ENCODE results near the gene PARVB. TPM values are rescaled to one million over a fixed set of nuclear protein-coding genes. Genes with fewer than 3 reads are reported as not detected.
"Not testable (repeated sequence)": the region's sequence is repeated elsewhere in the genome, so short reads cannot be mapped to it uniquely, and the experiment has no call there.

PARVB gene
- polyA plus RNA-seq, 1 experiment: 49.5 TPM

DNA sequence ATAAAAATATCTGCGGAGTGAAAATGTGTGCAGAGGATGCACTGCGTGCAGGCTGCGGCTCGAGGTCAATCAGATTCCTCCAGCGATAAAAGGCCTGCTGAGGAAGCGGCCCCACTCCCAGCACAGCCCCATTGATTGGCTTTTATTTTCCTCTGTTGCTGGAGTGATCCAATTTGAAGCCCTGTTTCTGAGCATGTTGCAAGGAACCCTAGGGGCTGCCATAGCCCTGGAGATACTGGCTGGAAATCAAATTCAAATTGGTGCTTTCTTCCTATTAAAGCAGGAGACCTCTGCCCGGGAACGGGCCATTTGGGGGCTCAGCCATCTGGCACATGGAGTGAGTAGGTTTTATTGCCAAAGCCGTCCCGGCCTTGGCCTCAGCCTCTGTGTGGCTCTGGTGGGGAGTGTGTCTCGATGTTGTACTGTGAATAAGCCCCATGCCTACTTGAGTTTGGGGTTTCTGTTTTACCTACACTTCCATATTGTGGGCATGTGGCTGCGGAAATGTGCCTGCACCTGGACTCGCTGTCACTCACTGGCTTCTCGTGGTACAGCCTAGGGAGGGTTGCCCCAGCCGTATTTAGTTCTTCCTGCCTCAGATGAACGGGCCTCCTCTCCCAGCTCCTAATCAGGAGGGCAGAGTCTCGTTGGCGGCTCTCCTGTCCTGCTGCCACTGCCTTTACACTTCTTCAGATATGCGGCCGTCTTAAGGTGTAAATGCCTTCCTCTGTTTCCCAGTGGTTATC, 25.6 kb downstream of the PARVB start:
- Histone ChIP-seq H3K9me3 (ENCODE audit: control insufficient read depth, insufficient read depth, low read length) (no peaks in the 10 kb centered on the region), H3K27me3 (ENCODE audit: control insufficient read depth, insufficient read depth, low read length) (no peaks in the 10 kb centered on the region), H3K27ac (ENCODE audit: low read depth, low read length) (no peak overlapping the region), H3K4me3 (ENCODE audit: low read depth, low read length) (no peak overlapping the region)
- ChIA-PET CTCF (no interaction called here), POLR2A (interaction anchor here (0.6 kb wide), 1 partner anchor 529 kb away, joined by 3 read pairs; no protein-coding TSS in a partner anchor)
- TF ChIP-seq, protein P1, sequence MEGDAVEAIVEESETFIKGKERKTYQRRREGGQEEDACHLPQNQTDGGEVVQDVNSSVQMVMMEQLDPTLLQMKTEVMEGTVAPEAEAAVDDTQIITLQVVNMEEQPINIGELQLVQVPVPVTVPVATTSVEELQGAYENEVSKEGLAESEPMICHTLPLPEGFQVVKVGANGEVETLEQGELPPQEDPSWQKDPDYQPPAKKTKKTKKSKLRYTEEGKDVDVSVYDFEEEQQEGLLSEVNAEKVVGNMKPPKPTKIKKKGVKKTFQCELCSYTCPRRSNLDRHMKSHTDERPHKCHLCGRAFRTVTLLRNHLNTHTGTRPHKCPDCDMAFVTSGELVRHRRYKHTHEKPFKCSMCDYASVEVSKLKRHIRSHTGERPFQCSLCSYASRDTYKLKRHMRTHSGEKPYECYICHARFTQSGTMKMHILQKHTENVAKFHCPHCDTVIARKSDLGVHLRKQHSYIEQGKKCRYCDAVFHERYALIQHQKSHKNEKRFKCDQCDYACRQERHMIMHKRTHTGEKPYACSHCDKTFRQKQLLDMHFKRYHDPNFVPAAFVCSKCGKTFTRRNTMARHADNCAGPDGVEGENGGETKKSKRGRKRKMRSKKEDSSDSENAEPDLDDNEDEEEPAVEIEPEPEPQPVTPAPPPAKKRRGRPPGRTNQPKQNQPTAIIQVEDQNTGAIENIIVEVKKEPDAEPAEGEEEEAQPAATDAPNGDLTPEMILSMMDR (IDR thresholded peaks at IDR 0.05; ENCODE audit: low read depth, low read length): no peak
- DNase-seq (ENCODE audit: low read depth, low spot score): no peak

- Histone ChIP-seq H3K4me3 (ENCODE audit: low read depth, low read length) (no peak overlapping the region), H3K27ac (ENCODE audit: low read depth, low read length) (no peak overlapping the region), H3K27me3 (ENCODE audit: control insufficient read depth, insufficient read depth, low read length) (no peaks in the 10 kb centered on the region), H3K9me3 (ENCODE audit: control insufficient read depth, insufficient read depth, low read length) (no peaks in the 10 kb centered on the region)
- POLR2A ChIA-PET: interaction anchor here (0.6 kb wide), 1 partner anchor 528 kb away, joined by 3 read pairs; no protein-coding TSS in a partner anchor
- CTCF ChIA-PET: interaction anchor here (0.6 kb wide), 1 partner anchor 1229 kb away, joined by 6 read pairs; no protein-coding TSS in a partner anchor
- TF ChIP-seq, protein P1 (IDR thresholded peaks at IDR 0.05; ENCODE audit: low read depth, low read length): no peak
- no peak for DNase-seq (ENCODE audit: low read depth, low spot score)
Observed at GRCh38 chr22:44050766-44051355, 26.8 kb downstream of the PARVB start.

- DNase-seq (ENCODE audit: low read depth, low spot score): no peak
- ChIA-PET CTCF (interaction anchor here (0.6 kb wide), 1 partner anchor 1228 kb away, joined by 6 read pairs; no protein-coding TSS in a partner anchor), POLR2A (no interaction called here)
- TF ChIP-seq, protein P1 (IDR thresholded peaks at IDR 0.05; ENCODE audit: low read depth, low read length): no peak
- H3K27ac ChIP-seq (ENCODE audit: low read depth, low read length): no peak overlapping the region
- no peaks in the 10 kb centered on the region for H3K27me3 ChIP-seq (ENCODE audit: control insufficient read depth, insufficient read depth, low read length)
- no peak overlapping the region for H3K4me3 ChIP-seq (ENCODE audit: low read depth, low read length)
- no peaks in the 10 kb centered on the region for H3K9me3 ChIP-seq (ENCODE audit: control insufficient read depth, insufficient read depth, low read length)
Observed at GRCh38 chr22:44051358-44051757, 27.3 kb downstream of the PARVB start.

GRCh38 chr22:44051961-44052360, 27.9 kb downstream of the PARVB start:
- TF ChIP-seq, protein P1 (IDR thresholded peaks at IDR 0.05; ENCODE audit: low read depth, low read length): no peak
- CTCF ChIA-PET: no interaction called here
- Histone ChIP-seq H3K4me3 (ENCODE audit: low read depth, low read length) (no peak overlapping the region), H3K27ac (ENCODE audit: low read depth, low read length) (no peak overlapping the region), H3K9me3 (ENCODE audit: control insufficient read depth, insufficient read depth, low read length) (no peaks in the 10 kb centered on the region), H3K27me3 (ENCODE audit: control insufficient read depth, insufficient read depth, low read length) (no peaks in the 10 kb centered on the region)
- POLR2A ChIA-PET: no interaction called here
- no peak for DNase-seq (ENCODE audit: low read depth, low spot score)

- ChIA-PET POLR2A (interaction anchor here (0.7 kb wide), 1 partner anchor 107 kb away, joined by 3 read pairs; no protein-coding TSS in a partner anchor), CTCF (interaction anchor here (1.1 kb wide), 1 partner anchor 26 kb away, joined by 3 read pairs; no protein-coding TSS in a partner anchor)
- TF ChIP-seq, protein P1 (IDR thresholded peaks at IDR 0.05; ENCODE audit: low read depth, low read length): no peak
- Histone ChIP-seq H3K9me3 (ENCODE audit: control insufficient read depth, insufficient read depth, low read length) (peaks cover 6% of the 10 kb centered on the region; the same call in 1 of the 2 replicates), H3K27me3 (ENCODE audit: control insufficient read depth, insufficient read depth, low read length) (no peaks in the 10 kb centered on the region), H3K27ac (ENCODE audit: low read depth, low read length) (no peak overlapping the region), H3K4me3 (ENCODE audit: low read depth, low read length) (no peak overlapping the region)
- no peak for DNase-seq (ENCODE audit: low read depth, low spot score)
Observed at GRCh38 chr22:44055805-44056204, 31.7 kb downstream of the PARVB start.

DNA sequence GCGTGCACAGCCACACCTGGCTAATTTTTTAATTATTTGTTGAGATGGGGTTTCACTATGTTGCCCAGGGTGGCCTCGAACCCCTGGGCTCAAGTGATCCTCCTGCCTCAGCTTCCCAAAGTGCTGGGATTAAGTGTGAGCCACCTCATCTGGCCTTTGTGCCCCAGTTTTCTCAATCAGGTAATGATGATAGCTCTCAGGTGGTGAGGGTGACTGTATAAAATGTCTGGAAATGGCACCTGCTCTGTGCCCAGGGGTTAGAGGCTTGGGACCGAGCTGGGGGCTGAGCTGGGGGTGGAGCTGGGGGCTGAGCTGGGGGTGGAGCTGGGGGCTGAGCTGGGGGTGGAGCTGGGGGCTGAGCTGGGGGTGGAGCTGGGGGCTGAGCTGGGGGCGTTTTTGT, 32.5 kb downstream of the PARVB start:
- H3K4me3 ChIP-seq (ENCODE audit: low read depth, low read length); POLR2A ChIA-PET; H3K27me3 ChIP-seq (ENCODE audit: control insufficient read depth, insufficient read depth, low read length); DNase-seq (ENCODE audit: low read depth, low spot score); H3K27ac ChIP-seq (ENCODE audit: low read depth, low read length): not testable (repeated sequence)
- CTCF ChIA-PET: interaction anchor here (0.9 to 1.5 kb wide), 3 partner anchors 25 to 570 kb away, joined by 3 to 5 read pairs (median 3); no protein-coding TSS in a partner anchor
- peaks cover 10% of the 10 kb centered on the region; the same call in 1 of the 2 replicates for H3K9me3 ChIP-seq (ENCODE audit: control insufficient read depth, insufficient read depth, low read length)

Measured in AG04450 (cell line).